Upper lobe of left lung (tissue), 6 donors: ENCODE results near the gene DUOX1. TPM values are rescaled to one million over a fixed set of nuclear protein-coding genes. Genes with fewer than 3 reads are reported as not detected.

Source experiments
- ATAC-seq, 2 donors: fragments of 200-7000 bp; cut with Tn5 transposase; one replicate each; pipeline ENCODE4 v1.9.1; 2022; ENCODE audit warnings: mild to moderate bottlenecking in 2 of 2, moderate library complexity in 2 of 2; ENCODE audit not compliant: low FRiP score in 2 of 2
- DNase-seq, 2 donors: peaks; one replicate each; pipeline ENCODE4 v3.0.0-alpha.2; 2019 to 2020
- H3K27ac ChIP-seq, 4 donors: fragments of 200-600 bp; sonication (generic); one replicate each; pipeline ENCODE4 v1.5.1; 2016 to 2019
- H3K27me3 ChIP-seq, 4 donors: fragments of 200-600 bp; sonication (generic); one replicate each; pipeline ENCODE4 v1.5.1; 2017 to 2019
- H3K36me3 ChIP-seq, 4 donors: fragments of 200-600 bp; sonication (generic); one replicate each; pipeline ENCODE4 v1.5.1; 2016 to 2019
- H3K4me1 ChIP-seq, 4 donors: fragments of 200-600 bp; sonication (generic); one replicate each; pipeline ENCODE4 v1.5.1; 2018 to 2019
- H3K4me3 ChIP-seq, 4 donors: fragments of 200-600 bp; sonication (generic); one replicate each; pipeline ENCODE4 v1.5.1; 2017 to 2019; ENCODE audit warnings: mild to moderate bottlenecking in 2 of 4, moderate library complexity in 1 of 4
- H3K9me3 ChIP-seq, 4 donors: fragments of 200-600 bp; sonication (generic); one replicate each; pipeline ENCODE4 v1.5.1; 2018 to 2019
- EP300 ChIP-seq, 4 donors: sonication (generic); formaldehyde crosslinking; IDR thresholded peaks; one replicate each; pipeline ENCODE4 v1.5.1; 2017; ENCODE audit warnings: antibody characterized with exemption in 4 of 4, control low read depth in 2 of 4
- POLR2A ChIP-seq, 4 donors: fragments of 450-650 bp; IDR thresholded peaks; one replicate each; pipeline ENCODE4 v1.5.1; 2016 to 2017; ENCODE audit warnings: antibody characterized with exemption in 4 of 4, mild to moderate bottlenecking in 2 of 4
- POLR2AphosphoS5 ChIP-seq, 2 donors: sonication (generic); formaldehyde crosslinking; IDR thresholded peaks; one replicate each; pipeline ENCODE4 v1.5.1; 2017; ENCODE audit warnings: antibody characterized with exemption in 2 of 2
- WGBS, 2 donors: methylation state at CpG; one replicate each; pipeline ENCODE4 v1.1.5; 2017 to 2018; 5-methylcytosine and 5-hydroxymethylcytosine counted together
- total RNA-seq, 6 donors: library from RNA; depleted of rRNA in 4 of 6; stranded (reverse); fragments of >200 nt in 4 of 6; gene quantifications; one replicate each; pipeline versions ENCODE4 v1.1.0 to v1.2.1, GENCODE V29; 2016 to 2021
- TF ChIP-seq, protein P1 (sequence below), 6 experiments: fragments of 450-650 bp in 4 of 6; fragments of 200-600 bp in 2 of 6; sonication (generic) in 2 of 6; IDR thresholded peaks; one replicate each; pipeline ENCODE4 v1.5.1; 2016 to 2019; ENCODE audit warnings: antibody characterized with exemption in 6 of 6
- donor health status: DM: no; HTN: no; CAD: no; lungs with moderate emphysema.
- donor health status: DM: no; HTN: yes; CAD: no; lungs with severe emphysema.

Gene DUOX1
- total RNA-seq, 6 donors from 2014 or later, result 215 to 1,314 (median 495) TPM

DNA sequence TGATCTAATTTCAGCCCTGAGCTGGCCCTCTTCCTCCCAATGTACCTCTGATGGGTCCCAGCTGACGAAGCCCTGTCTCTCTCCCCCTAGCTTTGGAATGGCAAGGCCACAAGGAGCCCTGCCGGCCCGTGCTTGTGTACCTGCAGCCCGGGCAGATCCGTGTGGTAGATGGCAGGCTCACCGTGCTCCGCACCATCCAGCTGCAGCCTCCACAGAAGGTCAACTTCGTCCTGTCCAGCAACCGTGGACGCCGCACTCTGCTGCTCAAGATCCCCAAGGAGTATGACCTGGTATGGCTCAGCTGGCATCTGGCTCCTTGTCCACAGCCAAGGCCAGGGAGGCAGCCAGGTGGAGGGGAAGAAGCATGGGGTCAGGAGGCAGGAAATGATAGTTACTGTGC is 14.2 kb downstream of the DUOX1 start:
- ATAC-seq, result no peak
- 91% methylated on average over 11 of the region's 11 CpGs for WGBS, 2 donors
- no peaks in the 10 kb centered on the region for H3K9me3 ChIP-seq
- TF ChIP-seq EP300 (IDR thresholded peaks at IDR 0.05) (no peak), POLR2A (IDR thresholded peaks at IDR 0.05) (peak in 1 of 4 donors; percentile 24)
- H3K4me3 ChIP-seq, result no peak overlapping the region
- H3K36me3 ChIP-seq, result peaks cover 10 to 36% (median 26%) of the 10 kb centered on the region in 4 donors
- peaks cover 0 to 27% (median 5%) of the 10 kb centered on the region in 4 donors for H3K4me1 ChIP-seq
- no peak for DNase-seq
- no peaks in the 10 kb centered on the region for H3K27me3 ChIP-seq
- H3K27ac ChIP-seq, result peak overlapping the region in 1 of 4 donors; percentile 16

DNA sequence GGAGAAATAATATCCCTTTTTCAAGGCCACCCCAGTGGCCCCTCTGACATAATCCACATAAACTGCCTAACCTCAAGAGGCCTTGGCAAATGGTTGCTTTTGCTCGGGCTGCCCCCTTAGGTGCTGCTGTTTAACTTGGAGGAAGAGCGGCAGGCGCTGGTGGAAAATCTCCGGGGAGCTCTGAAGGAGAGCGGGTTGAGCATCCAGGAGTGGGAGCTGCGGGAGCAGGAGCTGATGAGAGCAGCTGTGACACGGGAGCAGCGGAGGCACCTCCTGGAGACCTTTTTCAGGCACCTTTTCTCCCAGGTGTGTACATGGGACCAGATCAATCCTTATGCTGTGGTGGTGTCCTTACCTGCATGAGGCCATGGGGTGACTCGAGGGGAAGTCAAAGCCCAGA is 15.0 kb downstream of the DUOX1 start:
- H3K27me3 ChIP-seq, result no peaks in the 10 kb centered on the region
- H3K9me3 ChIP-seq, result no peaks in the 10 kb centered on the region
- ATAC-seq, result no peak
- TF ChIP-seq POLR2A (IDR thresholded peaks at IDR 0.05), result no peak
- no peak for TF ChIP-seq POLR2AphosphoS5 (IDR thresholded peaks at IDR 0.05)
- TF ChIP-seq, protein P1, sequence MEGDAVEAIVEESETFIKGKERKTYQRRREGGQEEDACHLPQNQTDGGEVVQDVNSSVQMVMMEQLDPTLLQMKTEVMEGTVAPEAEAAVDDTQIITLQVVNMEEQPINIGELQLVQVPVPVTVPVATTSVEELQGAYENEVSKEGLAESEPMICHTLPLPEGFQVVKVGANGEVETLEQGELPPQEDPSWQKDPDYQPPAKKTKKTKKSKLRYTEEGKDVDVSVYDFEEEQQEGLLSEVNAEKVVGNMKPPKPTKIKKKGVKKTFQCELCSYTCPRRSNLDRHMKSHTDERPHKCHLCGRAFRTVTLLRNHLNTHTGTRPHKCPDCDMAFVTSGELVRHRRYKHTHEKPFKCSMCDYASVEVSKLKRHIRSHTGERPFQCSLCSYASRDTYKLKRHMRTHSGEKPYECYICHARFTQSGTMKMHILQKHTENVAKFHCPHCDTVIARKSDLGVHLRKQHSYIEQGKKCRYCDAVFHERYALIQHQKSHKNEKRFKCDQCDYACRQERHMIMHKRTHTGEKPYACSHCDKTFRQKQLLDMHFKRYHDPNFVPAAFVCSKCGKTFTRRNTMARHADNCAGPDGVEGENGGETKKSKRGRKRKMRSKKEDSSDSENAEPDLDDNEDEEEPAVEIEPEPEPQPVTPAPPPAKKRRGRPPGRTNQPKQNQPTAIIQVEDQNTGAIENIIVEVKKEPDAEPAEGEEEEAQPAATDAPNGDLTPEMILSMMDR (IDR thresholded peaks at IDR 0.05), result no peak
- no peak for TF ChIP-seq EP300 (IDR thresholded peaks at IDR 0.05)
- WGBS, 2 donors, result 79 to 80% methylated on average over 9 of the region's 9 CpGs
- H3K27ac ChIP-seq, result peak overlapping the region in 2 of 4 donors; percentile 27 to 43
- no peak overlapping the region for H3K4me3 ChIP-seq
- peaks cover 0 to 22% (median 3%) of the 10 kb centered on the region in 4 donors for H3K4me1 ChIP-seq
- H3K36me3 ChIP-seq, result peaks cover 10 to 42% (median 32%) of the 10 kb centered on the region in 4 donors
- no peak for DNase-seq

DNA sequence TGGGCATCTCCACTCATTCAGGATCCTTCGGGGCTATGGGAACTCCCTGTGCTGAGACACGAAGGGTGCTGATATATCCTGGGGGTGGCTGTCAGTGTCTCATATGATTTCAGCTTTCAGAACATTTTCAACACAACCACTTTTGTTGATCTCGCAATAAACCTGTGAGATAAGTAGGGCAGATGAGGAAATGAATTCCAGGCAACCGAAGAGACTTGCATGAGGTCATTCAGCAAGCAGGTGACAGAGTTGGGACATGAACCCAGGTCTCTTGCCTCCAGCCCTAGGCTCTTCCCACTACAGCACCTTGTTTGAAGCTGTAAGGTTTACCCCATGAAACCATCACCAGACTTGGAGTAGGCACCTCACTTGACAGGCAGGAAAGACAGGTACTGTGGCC is 16.6 kb downstream of the DUOX1 start:
- no peak overlapping the region for H3K4me3 ChIP-seq
- 41 to 64% methylated on average over 4 of the region's 4 CpGs for WGBS, 2 donors
- H3K27me3 ChIP-seq, result no peaks in the 10 kb centered on the region
- ATAC-seq (peak in 1 of 2 donors; percentile 45), DNase-seq (peak in 1 of 2 donors; percentile 68)
- H3K4me1 ChIP-seq, result peaks cover 0 to 9% (median 1%) of the 10 kb centered on the region in 4 donors
- TF ChIP-seq, protein P1 (IDR thresholded peaks at IDR 0.05), result no peak
- TF ChIP-seq EP300 (IDR thresholded peaks at IDR 0.05), result peak in 1 of 4 donors; percentile 91
- peak; percentile 30 to 44 for TF ChIP-seq POLR2AphosphoS5 (IDR thresholded peaks at IDR 0.05)
- peak in 1 of 4 donors; percentile 35 for TF ChIP-seq POLR2A (IDR thresholded peaks at IDR 0.05)
- peaks cover 9 to 54% (median 37%) of the 10 kb centered on the region in 4 donors for H3K36me3 ChIP-seq
- H3K27ac ChIP-seq, result peak overlapping the region in 2 of 4 donors; percentile 12 to 48
- no peaks in the 10 kb centered on the region for H3K9me3 ChIP-seq

DNA sequence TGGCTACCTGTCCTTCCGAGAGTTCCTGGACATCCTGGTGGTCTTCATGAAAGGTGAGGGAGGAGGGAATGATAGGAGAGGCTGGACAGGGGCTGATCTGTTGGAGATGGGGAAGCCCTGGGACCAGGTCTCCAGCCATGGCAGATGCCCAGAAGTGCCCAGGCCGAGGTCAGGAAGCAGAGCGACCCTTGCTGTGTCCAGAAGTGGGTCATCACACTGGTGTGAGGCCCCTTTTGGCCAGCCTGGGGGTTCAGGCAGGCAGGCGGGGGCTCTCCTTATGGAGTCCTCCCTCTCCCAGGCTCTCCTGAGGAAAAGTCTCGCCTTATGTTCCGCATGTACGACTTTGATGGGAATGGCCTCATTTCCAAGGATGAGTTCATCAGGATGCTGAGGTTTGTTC is 17.8 kb downstream of the DUOX1 start:
- WGBS, 2 donors, result 97% methylated on average over 5 to 7 of the region's 7 CpGs
- Histone ChIP-seq H3K36me3 (peaks cover 12 to 59% (median 46%) of the 10 kb centered on the region in 4 donors), H3K27ac (peak overlapping the region in 3 of 4 donors; percentile 2 to 48 (median 31)), H3K27me3 (no peaks in the 10 kb centered on the region), H3K4me3 (no peak overlapping the region), H3K4me1 (peaks cover 0 to 6% (median 1%) of the 10 kb centered on the region in 4 donors), H3K9me3 (no peaks in the 10 kb centered on the region)
- DNase-seq, result no peak
- no peak for TF ChIP-seq EP300 (IDR thresholded peaks at IDR 0.05)
- no peak for TF ChIP-seq POLR2AphosphoS5 (IDR thresholded peaks at IDR 0.05)
- TF ChIP-seq, protein P1 (IDR thresholded peaks at IDR 0.05), result no peak
- TF ChIP-seq POLR2A (IDR thresholded peaks at IDR 0.05), result no peak
- ATAC-seq, result no peak

DNA sequence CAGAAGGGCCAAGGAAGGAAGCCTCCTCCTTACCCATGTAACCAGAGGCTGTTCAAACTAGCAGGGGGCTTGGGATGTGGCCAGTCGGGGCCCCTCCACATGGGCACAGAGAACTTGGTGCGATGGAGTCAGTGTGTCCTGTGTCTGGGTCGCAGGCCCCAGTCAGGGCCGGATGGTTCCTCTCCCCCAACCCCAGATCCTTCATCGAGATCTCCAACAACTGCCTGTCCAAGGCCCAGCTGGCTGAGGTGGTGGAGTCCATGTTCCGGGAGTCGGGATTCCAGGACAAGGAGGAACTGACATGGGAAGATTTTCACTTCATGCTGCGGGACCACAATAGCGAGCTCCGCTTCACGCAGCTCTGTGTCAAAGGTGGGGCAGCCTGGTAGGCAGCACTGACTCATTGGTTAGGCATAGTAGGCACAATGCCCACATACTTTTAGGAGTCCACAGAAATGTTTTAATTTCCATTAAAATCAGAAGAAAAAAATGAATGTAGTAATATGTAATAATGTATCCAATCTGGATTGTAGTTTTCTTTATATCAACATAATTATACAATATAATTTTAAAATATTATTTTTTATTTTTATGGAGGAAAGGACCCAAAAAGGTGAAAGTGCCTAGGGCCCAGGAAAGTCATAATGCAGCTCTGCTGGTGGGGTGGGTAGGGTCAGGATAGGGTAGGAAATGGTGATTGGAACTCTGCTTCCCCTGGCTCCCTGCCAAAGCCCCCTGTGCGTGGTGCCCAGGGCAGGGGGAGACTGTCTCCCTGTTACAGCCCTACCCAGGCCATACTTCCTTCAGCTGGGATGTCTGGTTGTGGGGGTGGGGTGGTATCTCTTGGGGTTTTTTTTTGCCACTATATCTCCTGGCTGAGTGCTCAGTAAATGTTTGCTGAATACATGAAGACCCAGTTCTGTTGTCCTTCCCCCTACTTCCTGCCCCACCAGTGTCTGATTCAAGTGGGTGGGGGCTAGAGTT is 18.6 kb downstream of the DUOX1 start:
- Histone ChIP-seq H3K4me3 (no peak overlapping the region), H3K4me1 (peaks cover 0 to 6% (median 1%) of the 10 kb centered on the region in 4 donors), H3K27ac (peak overlapping the region in 2 of 4 donors; percentile 31 to 48), H3K9me3 (no peaks in the 10 kb centered on the region), H3K36me3 (peaks cover 12 to 54% (median 44%) of the 10 kb centered on the region in 4 donors), H3K27me3 (no peaks in the 10 kb centered on the region)
- no peak for DNase-seq
- ATAC-seq, result no peak
- WGBS, 2 donors, result 85 to 90% methylated on average over 10 to 12 of the region's 12 CpGs
- TF ChIP-seq POLR2A (IDR thresholded peaks at IDR 0.05) (no peak), EP300 (IDR thresholded peaks at IDR 0.05) (no peak), POLR2AphosphoS5 (IDR thresholded peaks at IDR 0.05) (no peak)
- TF ChIP-seq, protein P1 (IDR thresholded peaks at IDR 0.05), result no peak
